K562 (cell line): ENCODE measurements around the gene PLXNB2. TPM values are rescaled to one million over a fixed set of nuclear protein-coding genes. Genes with fewer than 3 reads are reported as not detected.

Experiments used
- ATAC-seq: fragments of 200-7000 bp; cut with Tn5 transposase; 3 replicates; pipeline ENCODE4 v1.9.1; 2020; ENCODE audit warnings: moderate library complexity
- BruUV-seq: library from RNA; stranded (reverse); fragments of 400-500 nt; replicated peaks from 2 replicates; lab custom pipeline; 2021; lab: Mats Ljungman, UMichigan
- CTCF ChIA-PET: fragments of 300-600 bp; formaldehyde crosslinking; extraction: SDS; loops from one replicate; lab custom pipeline; 2021; ENCODE audit warnings: low intra/inter-chr PET ratio; lab: Yijun Ruan, JAX
- POLR2A ChIA-PET: fragments of 300-600, 350-650 bp; sonication (Branson Sonifier 250); formaldehyde crosslinking; extraction: SDS; loops from one replicate; lab custom pipeline; 2021; ENCODE audit warnings: antibody characterized with exemption, inconsistent platforms; lab: Yijun Ruan, JAX
- DNase-seq, 4 experiments: peaks; one replicate each; pipeline versions ENCODE4 v3.0.0 to v3.0.0-alpha.2; 2011 to 2018; ENCODE audit warnings: low spot score in 3 of 4, mixed read lengths in 3 of 4; ENCODE audit errors: extremely low read depth in 1 of 4
- FAIRE-seq: peaks from 2 replicates; lab custom pipeline; 2011; peaks lifted over from hg19 to GRCh38; lab: Jason Lieb, UNC
- H2AFZ ChIP-seq: 2 replicates; pipeline ENCODE4 v1.6.0; 2011; ENCODE audit warnings: low read depth, low read length, control low read depth, inconsistent platforms
- H3K27ac ChIP-seq: fragments of 200-600 bp; 3 replicates; pipeline ENCODE4 v1.8.0; 2011; ENCODE audit warnings: low read depth, mild to moderate bottlenecking, control low read depth, inconsistent platforms, low read length, moderate library complexity, mixed read lengths; ENCODE audit errors: extremely low read depth
- H3K27me3 ChIP-seq, 2 experiments: fragments of 300-600 bp in 1 of 2; 2 replicates in 1 of 2; 3 replicates in 1 of 2; pipeline versions ENCODE4 v1.6.0 to v1.8.0; 2011; ENCODE audit warnings: inconsistent platforms in 2 of 2, low read length in 2 of 2, mild to moderate bottlenecking in 1 of 2, mixed read lengths in 1 of 2, moderate library complexity in 1 of 2; ENCODE audit not compliant: control insufficient read depth in 2 of 2, insufficient read depth in 2 of 2
- H3K36me3 ChIP-seq: fragments of 300-600 bp; 3 replicates; pipeline ENCODE4 v1.8.0; 2011; ENCODE audit warnings: mild to moderate bottlenecking, low read length, inconsistent platforms; ENCODE audit not compliant: control insufficient read depth, insufficient read depth
- H3K4me1 ChIP-seq, 2 experiments: fragments of 200-600 bp in 1 of 2; replicated peaks in 1 of 2; 2 replicates in 1 of 2; 3 replicates in 1 of 2; pipeline versions ENCODE4 v1.5.1 to v1.8.0; 2011; ENCODE audit warnings: inconsistent platforms in 2 of 2, low read length in 2 of 2, mild to moderate bottlenecking in 1 of 2, mixed read lengths in 1 of 2, moderate library complexity in 1 of 2; ENCODE audit not compliant: control insufficient read depth in 2 of 2, insufficient read depth in 2 of 2
- H3K4me2 ChIP-seq: 2 replicates; pipeline ENCODE4 v1.6.1; 2011; ENCODE audit warnings: low read length, control low read depth, inconsistent platforms, mixed read lengths; ENCODE audit not compliant: insufficient read depth
- H3K4me3 ChIP-seq: fragments of 200-600 bp; sonication (generic), shearing (Covaris generic); 2 replicates; pipeline ENCODE4 v1.5.1; 2016; ENCODE audit warnings: control low read depth, inconsistent platforms
- H3K79me2 ChIP-seq: fragments of 200-600 bp; 3 replicates; pipeline ENCODE4 v1.8.0; 2011; ENCODE audit warnings: low read length, inconsistent platforms; ENCODE audit not compliant: control insufficient read depth, insufficient read depth
- H3K9ac ChIP-seq, 2 experiments: 2 replicates each; pipeline versions ENCODE4 v1.6.0 to v1.6.1; 2011; ENCODE audit warnings: low read depth in 2 of 2, low read length in 2 of 2, control low read depth in 1 of 2, inconsistent platforms in 1 of 2, mild to moderate bottlenecking in 1 of 2, mixed read lengths in 1 of 2; ENCODE audit not compliant: insufficient read depth in 1 of 2
- H3K9me1 ChIP-seq: one replicate; pipeline ENCODE4 v1.6.0; 2011; ENCODE audit warnings: inconsistent platforms, mild to moderate bottlenecking, low read length, moderate library complexity; ENCODE audit not compliant: control insufficient read depth, insufficient read depth
- H3K9me3 ChIP-seq: replicated peaks from 2 replicates; pipeline ENCODE4 v1.5.1; 2011; ENCODE audit warnings: low read depth, low read length, inconsistent platforms; ENCODE audit not compliant: control insufficient read depth, insufficient read depth
- H4K20me1 ChIP-seq: replicated peaks from 2 replicates; pipeline ENCODE4 v1.6.1; 2011; ENCODE audit warnings: low read length, inconsistent platforms, mixed read lengths; ENCODE audit not compliant: control insufficient read depth, insufficient read depth
- CBX2 ChIP-seq: fragments of 200-600 bp; sonication (generic); IDR thresholded peaks from one replicate; pipeline ENCODE4 v1.6.1; 2012; ENCODE audit warnings: mild to moderate bottlenecking, low read length, inconsistent platforms; ENCODE audit not compliant: insufficient read depth, poor library complexity, severe bottlenecking
- CBX8 ChIP-seq: fragments of 200-600 bp; sonication (generic); IDR thresholded peaks from 2 replicates; pipeline ENCODE4 v1.6.1; 2012; ENCODE audit warnings: borderline replicate concordance, mixed run types, low read depth, mild to moderate bottlenecking, moderate library complexity, mixed read lengths, low read length, control low read depth, inconsistent platforms; ENCODE audit not compliant: poor library complexity, severe bottlenecking; ENCODE audit errors: extremely low read depth
- DACH1 ChIP-seq: fragments of 450-650 bp; IDR thresholded peaks from 2 replicates; pipeline ENCODE4 v1.6.1; 2018; ENCODE audit not compliant: partially characterized antibody
- EZH2 ChIP-seq: IDR thresholded peaks from 2 replicates; pipeline ENCODE4 v1.6.1; 2012; ENCODE audit warnings: low read depth, mild to moderate bottlenecking, inconsistent platforms, low read length, borderline replicate concordance
- POLR2G ChIP-seq: fragments of 200-400 bp; formaldehyde crosslinking; IDR thresholded peaks from 2 replicates; pipeline ENCODE4 v1.6.1; 2017; ENCODE audit warnings: low read depth, mild to moderate bottlenecking, antibody characterized with exemption, low read length, moderate library complexity
- TBL1XR1 ChIP-seq, 2 experiments: IDR thresholded peaks; 2 replicates each; pipeline ENCODE4 v1.6.1; 2012; ENCODE audit warnings: improper control_type of control experiment in 2 of 2, low read length in 2 of 2, mild to moderate bottlenecking in 1 of 2
- YBX1 ChIP-seq: fragments of 450-650 bp; IDR thresholded peaks from 2 replicates; pipeline ENCODE4 v1.7.1; 2016; ENCODE audit warnings: mild to moderate bottlenecking
- WGBS: fragments of 100-300 bp; shearing (Covaris generic); methylation state at CpG from one replicate; pipeline ENCODE4 v1.1.6; 2016; ENCODE audit warnings: low coverage, mixed read lengths; ENCODE audit not compliant: insufficient coverage; ENCODE audit errors: missing lambda C conversion rate; 5-methylcytosine and 5-hydroxymethylcytosine counted together
- in situ Hi-C: fragments of 300-500 bp; cut with MboI; formaldehyde crosslinking; loops from 4 replicates; pipeline ENCODE4 v1.15.0; 2018; ENCODE audit warnings: inconsistent platforms, mixed read lengths
- intact Hi-C: fragments of 100-400 bp; cut with micrococcal nuclease; formaldehyde crosslinking; loops from 2 replicates; pipeline ENCODE4 v1.14.2; 2022
- polyA plus RNA-seq, 8 experiments: library from polyadenylated mRNA; depleted of rRNA in 4 of 8; stranded (reverse) in 5 of 8; unstranded in 3 of 8; fragments of >200 nt; fragmentation: Nextera tagmentation in 2 of 8; fragmentation: Illumina TruSeq in 1 of 8; extraction: Ambion mirVana in 2 of 8; extraction: Trizol in 1 of 8; gene quantifications; 2 replicates each; pipeline versions ENCODE4 v1.2.1 to v1.2.3, GENCODE V29; 2011 to 2014; ENCODE audit warnings: inconsistent platforms in 1 of 8, missing spikeins in 1 of 8
- total RNA-seq, 7 experiments: library from RNA; depleted of rRNA in 6 of 7; stranded (reverse); fragments of >200 nt in 6 of 7; fragmentation: Illumina TruSeq in 2 of 7; extraction: Trizol in 2 of 7; gene quantifications; 2 replicates each; pipeline versions ENCODE4 v1.2.1 to v1.2.3, GENCODE V29; 2011 to 2021; ENCODE audit warnings: low replicate concordance in 1 of 7
- TF ChIP-seq, protein P1 (sequence below): fragments of 250-450 bp; sonication (Bioruptor Pico); IDR thresholded peaks from 2 replicates; pipeline ENCODE4 v1.4.0; 2020; ENCODE audit warnings: mild to moderate bottlenecking, moderate library complexity
- TF ChIP-seq, protein P2 (sequence below): sonication (generic); formaldehyde crosslinking; IDR thresholded peaks from 2 replicates; pipeline ENCODE4 v1.8.1; 2023; ENCODE audit warnings: mild to moderate bottlenecking, missing genetic modification reagents, moderate library complexity
- TF ChIP-seq, protein P3 (sequence below): sonication (generic); formaldehyde crosslinking; IDR thresholded peaks from 2 replicates; pipeline ENCODE4 v1.9.0; 2022; ENCODE audit warnings: mild to moderate bottlenecking, missing genetic modification reagents

Gene PLXNB2
- total and polyA plus RNA-seq, 9 of the 15 experiments (the other 6 are each of a cell fraction or from before 2014, with no cell fraction given) = 0.15 to 45.1 (median 13.6) TPM

DNA sequence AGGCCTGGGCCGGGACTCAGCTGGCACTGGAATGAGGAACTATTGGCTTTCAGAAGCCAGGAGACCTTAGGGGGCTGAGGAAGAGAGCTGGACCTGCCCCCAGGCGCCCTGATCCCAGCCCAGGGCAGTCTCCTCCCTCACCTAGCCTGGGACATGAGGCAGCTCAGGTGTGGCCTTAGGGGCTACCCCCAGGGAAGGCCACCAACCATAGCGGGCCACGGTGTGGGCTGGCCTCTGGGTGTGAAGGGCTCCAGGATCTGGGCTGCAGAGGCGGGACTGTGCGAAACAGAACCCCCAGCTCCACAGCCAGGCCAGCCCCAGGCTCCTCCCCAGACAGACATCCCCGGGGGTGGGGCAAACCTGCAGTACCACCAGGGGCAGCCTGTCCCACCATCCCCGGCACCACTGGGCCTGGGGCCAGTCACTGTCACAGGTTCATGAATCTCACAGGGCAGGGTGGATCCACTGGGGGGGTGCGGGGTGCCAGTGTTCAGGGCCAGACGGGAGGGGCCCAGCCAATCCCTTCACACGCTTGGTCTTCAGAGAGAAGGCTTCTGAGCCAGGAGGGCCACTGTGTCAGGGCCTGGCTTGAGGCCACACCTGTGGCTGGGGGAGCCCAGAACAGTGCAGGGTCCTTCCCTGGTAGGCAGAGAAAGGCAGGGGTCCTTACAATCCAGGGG, 3.5 kb downstream of the PLXNB2 start:
- Histone ChIP-seq H3K27me3 (no peaks in the 10 kb centered on the region), H3K27ac (0 out of 3 replicates have a peak overlapping the region, but pooled peaks have one; percentile 30), H3K9me1 (no peaks in the 10 kb centered on the region), H2AFZ (no peak overlapping the region), H3K4me2 (no peak overlapping the region), H3K9ac (peak overlapping the region in 1 of 2 experiments; percentile 78; a peak in 2 of 4 replicates), H4K20me1 (no peaks in the 10 kb centered on the region), H3K9me3 (no peaks in the 10 kb centered on the region), H3K79me2 (peaks cover 52% of the 10 kb centered on the region), H3K4me3 (no peak overlapping the region), H3K4me1 (peaks cover 34 to 93% of the 10 kb centered on the region in 2 experiments), H3K36me3 (no peaks in the 10 kb centered on the region)
- POLR2A ChIA-PET = interaction anchor here (0.6 to 2.5 kb wide), 3 partner anchors 10 to 48 kb away, joined by 4 to 11 read pairs (median 6); no protein-coding TSS in a partner anchor
- DNase-seq = peak in 3 of 4 experiments; percentile 23 to 47 (median 41)
- TF ChIP-seq POLR2G (0 out of 2 replicates have a peak, but pooled peaks have one; percentile 20), TBL1XR1 (IDR thresholded peaks at IDR 0.05; ENCODE audit: low read length in 2 of 2) (no peak), EZH2 (no peak)
- peak; percentile 28; the same call in 2 of the 3 replicates for ATAC-seq
- WGBS = 68% methylated on average over 8 of the region's 11 CpGs
- FAIRE-seq = no peak
- intact Hi-C loops = no loop called here
- BruUV-seq = no TSS peak
- in situ Hi-C loops = no loop called here
- CTCF ChIA-PET = no interaction called here

DNA sequence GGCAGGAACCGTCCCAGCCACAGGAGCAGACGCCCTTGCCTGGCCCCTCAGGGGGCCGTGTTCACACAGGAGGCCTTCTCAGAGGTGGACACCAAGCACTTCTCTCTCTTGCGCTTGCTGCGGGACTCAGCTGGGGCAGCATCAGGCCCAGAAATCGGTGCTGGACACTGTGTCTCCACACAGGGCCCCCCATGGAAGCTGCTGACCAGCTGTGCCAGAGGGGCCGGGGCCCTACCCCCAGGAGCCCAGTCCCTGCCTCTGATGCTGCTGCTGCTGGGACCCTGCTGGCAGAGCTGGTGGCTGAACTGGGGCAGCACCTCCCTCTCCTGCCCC, 4.0 kb downstream of the PLXNB2 start:
- WGBS = 78% methylated on average over 4 of the region's 7 CpGs
- intact Hi-C loops (no loop called here), in situ Hi-C loops (no loop called here)
- DNase-seq = no peak
- H3K79me2 ChIP-seq = peaks cover 52% of the 10 kb centered on the region
- no peak overlapping the region for H3K27ac ChIP-seq
- no peaks in the 10 kb centered on the region for H3K36me3 ChIP-seq
- H3K9ac ChIP-seq = peak overlapping the region in 1 of 2 experiments; percentile 78; a peak in 2 of 4 replicates
- ChIA-PET CTCF (no interaction called here), POLR2A (interaction anchor here (0.6 to 1.8 kb wide), 2 partner anchors 9 to 47 kb away, joined by 4 to 6 read pairs; no protein-coding TSS in a partner anchor)
- H2AFZ ChIP-seq = no peak overlapping the region
- peaks cover 34 to 90% of the 10 kb centered on the region in 2 experiments for H3K4me1 ChIP-seq
- no peak overlapping the region for H3K4me3 ChIP-seq
- no peak overlapping the region for H3K4me2 ChIP-seq
- H3K9me1 ChIP-seq = no peaks in the 10 kb centered on the region
- H3K27me3 ChIP-seq = no peaks in the 10 kb centered on the region
- TF ChIP-seq YBX1 (no peak), CBX2 (no peak), DACH1 (no peak), CBX8 (no peak)
- TF ChIP-seq, protein P1, sequence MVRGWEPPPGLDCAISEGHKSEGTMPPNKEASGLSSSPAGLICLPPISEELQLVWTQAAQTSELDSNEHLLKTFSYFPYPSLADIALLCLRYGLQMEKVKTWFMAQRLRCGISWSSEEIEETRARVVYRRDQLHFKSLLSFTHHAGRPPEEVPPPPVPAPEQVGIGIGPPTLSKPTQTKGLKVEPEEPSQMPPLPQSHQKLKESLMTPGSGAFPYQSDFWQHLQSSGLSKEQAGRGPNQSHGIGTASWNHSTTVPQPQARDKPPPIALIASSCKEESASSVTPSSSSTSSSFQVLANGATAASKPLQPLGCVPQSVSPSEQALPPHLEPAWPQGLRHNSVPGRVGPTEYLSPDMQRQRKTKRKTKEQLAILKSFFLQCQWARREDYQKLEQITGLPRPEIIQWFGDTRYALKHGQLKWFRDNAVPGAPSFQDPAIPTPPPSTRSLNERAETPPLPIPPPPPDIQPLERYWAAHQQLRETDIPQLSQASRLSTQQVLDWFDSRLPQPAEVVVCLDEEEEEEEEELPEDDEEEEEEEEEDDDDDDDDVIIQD (CRISPR knock-in tag) = no peak
- TF ChIP-seq, protein P2, sequence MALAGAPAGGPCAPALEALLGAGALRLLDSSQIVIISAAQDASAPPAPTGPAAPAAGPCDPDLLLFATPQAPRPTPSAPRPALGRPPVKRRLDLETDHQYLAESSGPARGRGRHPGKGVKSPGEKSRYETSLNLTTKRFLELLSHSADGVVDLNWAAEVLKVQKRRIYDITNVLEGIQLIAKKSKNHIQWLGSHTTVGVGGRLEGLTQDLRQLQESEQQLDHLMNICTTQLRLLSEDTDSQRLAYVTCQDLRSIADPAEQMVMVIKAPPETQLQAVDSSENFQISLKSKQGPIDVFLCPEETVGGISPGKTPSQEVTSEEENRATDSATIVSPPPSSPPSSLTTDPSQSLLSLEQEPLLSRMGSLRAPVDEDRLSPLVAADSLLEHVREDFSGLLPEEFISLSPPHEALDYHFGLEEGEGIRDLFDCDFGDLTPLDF (CRISPR knock-in tag) = no peak
- TF ChIP-seq, protein P3, sequence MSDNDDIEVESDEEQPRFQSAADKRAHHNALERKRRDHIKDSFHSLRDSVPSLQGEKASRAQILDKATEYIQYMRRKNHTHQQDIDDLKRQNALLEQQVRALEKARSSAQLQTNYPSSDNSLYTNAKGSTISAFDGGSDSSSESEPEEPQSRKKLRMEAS (CRISPR knock-in tag) = no peak
- no peak for ATAC-seq
- no peaks in the 10 kb centered on the region for H4K20me1 ChIP-seq
- FAIRE-seq = no peak
- no peaks in the 10 kb centered on the region for H3K9me3 ChIP-seq
- BruUV-seq = no TSS peak
